Cortex of kidney (tissue), 1 donor: ENCODE results near the gene COX4I2.

Experiments
- DNase-seq: peaks from one replicate; lab custom pipeline; 2025; lab: John Stamatoyannopoulos, UW

The COX4I2 gene

GRCh38 chr20:31677553-31678260 is 40.0 kb downstream of the COX4I2 start:
- no peak for DNase-seq

DNA sequence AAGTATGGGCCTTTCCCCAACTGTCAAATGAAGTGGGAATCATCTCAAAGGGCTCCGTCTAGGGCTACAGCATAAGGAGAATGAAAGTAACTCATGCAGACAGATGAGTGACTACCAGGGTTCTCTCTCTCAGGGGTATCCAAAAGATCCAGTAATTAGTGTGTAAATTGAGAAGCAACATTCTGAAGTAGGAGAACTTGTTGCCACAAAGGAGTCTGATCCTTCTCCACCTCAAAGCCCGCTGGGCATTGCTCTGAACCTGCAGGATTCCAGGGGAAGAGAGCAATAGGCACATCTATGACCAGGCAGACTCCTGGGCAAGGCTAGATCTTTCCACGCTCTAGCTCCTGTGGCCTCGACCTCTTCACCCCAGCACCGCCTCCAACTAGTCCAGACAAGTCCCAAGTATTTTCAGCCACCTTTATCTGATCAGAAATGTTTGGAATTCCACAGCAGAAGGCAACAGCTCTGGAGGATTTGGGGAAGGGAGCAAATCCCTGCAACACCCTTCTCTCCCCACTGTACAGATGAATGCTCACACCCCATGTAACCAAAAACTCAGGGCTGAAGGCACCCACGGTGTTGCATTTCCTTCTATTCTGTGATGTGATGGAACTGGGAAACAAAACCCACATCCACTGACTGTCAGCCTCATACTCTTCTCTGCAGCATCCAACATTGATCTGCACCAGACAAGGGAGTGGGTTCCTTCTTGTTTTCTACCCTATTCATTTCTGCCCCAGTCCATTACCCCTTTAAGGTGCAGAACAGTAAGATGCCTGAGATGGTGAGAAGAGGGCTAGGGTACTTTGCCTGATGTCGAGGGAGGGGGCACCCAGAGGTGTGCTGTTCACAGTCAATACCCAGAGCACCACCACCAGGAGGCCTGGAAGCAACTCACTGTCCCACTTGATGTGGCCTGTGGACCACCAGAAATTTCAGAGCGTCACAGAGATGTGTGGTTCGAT is 41.0 kb downstream of the COX4I2 start:
- DNase-seq = no peak

DNA sequence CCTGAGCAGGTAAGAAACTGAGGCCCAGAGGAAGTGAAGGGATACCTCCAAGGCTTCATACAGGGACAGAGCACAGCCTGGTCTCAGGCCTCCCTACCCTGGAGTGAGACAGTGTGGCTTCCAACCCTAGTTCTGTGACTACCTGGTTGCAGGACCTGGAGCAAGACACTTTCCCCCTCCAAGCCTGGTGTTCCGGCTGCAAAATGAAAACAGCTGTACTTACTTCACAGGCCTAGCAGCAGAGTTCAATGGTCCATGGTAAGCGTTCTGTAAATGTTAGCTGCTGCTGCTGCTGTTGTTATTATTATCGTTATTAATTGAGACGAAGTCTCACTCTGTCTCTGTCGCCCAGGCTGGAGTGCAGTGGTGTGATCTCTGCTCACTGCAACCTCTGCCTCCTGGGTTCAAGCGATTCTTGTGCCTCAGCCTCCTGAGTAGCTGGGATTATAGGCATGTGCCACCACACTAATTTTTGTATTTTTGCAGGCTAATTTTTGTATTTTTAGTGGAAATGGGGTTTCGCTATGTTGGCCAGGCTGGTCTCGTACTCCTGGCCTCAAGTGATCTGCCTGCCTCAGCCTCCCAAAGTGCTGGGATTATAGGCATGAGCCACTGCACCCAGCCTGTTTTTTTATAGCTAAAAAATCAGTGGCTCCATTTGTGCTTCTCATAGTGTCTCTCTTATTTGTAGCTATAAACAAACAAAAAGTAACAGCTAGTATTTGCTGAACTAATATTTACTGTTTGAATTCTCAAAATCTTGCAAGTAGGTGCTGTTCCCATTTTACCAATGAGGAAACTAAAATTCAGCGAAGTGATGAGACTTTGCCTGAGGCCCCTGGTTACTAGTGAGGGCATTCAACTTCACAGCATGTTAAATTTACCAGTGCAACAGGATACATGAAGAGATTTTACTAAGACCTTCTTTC is 41.9 kb downstream of the COX4I2 start:
- no peak for DNase-seq

GRCh38 chr20:31680286-31681127 is 42.8 kb downstream of the COX4I2 start:
- no peak for DNase-seq

GRCh38 chr20:31681128-31681727 is 43.5 kb downstream of the COX4I2 start:
- no peak for DNase-seq

- no peak for DNase-seq
These were observed 44.1 kb downstream of the COX4I2 start for GRCh38 chr20:31681769-31682168.

DNA sequence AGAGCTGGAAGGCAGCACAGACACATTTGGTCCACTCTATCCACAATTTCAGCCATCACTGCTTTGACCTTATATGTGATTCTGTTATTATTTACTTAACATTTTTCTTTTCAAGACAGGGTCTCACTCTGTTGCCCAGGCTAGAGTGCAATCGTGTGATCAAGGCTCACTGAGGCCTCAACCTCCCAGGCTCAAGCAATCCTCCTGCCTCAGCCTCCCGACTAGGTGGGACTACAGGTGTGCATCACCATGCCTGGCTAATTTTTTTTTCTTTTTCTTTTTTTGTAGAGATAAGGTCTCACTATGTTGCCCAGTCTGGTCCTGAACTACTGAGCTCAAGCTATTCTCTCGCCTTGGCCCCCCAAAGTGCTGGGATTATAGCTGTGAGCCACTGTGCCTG is 44.6 kb downstream of the COX4I2 start:
- no peak for DNase-seq

- DNase-seq = no peak
These were observed 45.2 kb downstream of the COX4I2 start for GRCh38 chr20:31682927-31683326.

- DNase-seq = no peak
These were observed 46.7 kb downstream of the COX4I2 start for GRCh38 chr20:31684153-31685015.

DNA sequence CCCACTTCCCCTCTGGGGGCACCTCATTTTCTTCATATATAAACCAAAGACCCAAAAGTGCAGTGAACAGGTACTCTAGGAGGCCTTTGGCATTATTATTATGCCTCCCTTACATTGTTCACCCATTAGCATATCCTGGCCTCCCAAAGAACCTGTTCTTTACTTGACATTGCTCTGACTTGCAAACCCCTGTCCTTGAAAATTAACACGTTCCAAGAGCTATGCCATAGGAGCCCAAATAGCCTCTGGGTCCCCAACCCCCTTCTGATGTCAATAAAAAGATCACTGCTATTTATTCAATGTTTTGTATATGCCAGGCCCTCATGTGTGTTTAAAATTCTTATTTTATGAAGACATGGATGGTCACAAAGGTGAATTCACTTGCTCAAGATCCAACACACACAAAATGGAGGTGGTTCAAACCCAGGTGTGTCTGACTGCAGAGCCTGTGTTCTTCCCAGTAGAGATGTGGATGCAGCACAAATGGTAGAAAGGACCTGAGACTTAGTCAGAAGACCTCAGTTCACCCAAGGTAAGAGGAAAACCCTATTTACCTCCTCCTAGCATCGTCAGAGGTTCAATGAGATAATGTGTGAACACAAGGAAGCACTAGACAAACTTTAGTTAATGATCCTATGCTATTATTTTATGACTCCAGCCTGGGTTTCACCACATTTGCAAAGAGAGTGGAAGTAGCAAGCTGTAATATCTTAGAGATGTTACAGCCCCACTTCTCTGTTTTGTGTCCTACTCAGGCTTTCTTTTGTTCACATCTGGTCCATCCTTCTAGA is 48.3 kb downstream of the COX4I2 start:
- DNase-seq = no peak

DNA sequence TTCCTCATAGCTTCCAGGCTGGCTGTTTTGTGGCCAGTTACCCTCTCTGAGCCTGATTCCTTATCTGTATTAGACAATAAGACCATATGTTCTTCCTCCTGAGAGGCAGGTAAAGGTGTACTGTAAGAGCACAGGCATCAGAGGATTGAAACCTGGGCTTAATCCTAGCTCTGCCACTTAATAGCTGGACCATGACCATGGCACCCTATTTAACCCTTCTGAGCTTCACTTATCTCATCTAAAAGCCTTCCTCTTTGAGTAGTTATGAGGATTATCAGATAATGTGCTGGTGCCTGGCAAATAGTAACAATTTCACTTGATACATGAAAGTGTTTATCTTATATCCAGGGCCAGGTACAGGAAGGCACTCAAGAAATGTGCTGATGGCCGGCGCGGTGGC is 50.1 kb downstream of the COX4I2 start:
- no peak for DNase-seq

DNA sequence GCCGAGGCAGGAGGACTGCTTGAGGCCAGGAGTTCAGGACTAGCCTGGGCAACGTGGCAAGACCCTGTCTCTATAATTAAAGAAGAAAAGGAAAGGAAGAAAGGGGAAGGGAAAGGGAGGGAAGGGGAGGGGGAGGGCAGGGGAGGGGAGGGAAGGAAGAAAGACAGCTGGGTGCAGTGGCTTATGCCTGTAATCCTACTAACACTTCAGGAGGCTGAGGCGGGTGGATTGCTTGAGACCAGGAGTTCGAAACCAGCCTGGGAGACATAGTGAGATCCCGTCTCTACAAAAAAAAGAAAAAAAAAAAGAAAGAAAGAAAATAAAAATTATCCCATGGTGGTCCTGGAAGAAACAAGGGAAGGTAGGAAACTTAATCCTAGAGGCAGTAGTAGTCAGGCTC is 51.4 kb downstream of the COX4I2 start:
- DNase-seq = no peak

DNA sequence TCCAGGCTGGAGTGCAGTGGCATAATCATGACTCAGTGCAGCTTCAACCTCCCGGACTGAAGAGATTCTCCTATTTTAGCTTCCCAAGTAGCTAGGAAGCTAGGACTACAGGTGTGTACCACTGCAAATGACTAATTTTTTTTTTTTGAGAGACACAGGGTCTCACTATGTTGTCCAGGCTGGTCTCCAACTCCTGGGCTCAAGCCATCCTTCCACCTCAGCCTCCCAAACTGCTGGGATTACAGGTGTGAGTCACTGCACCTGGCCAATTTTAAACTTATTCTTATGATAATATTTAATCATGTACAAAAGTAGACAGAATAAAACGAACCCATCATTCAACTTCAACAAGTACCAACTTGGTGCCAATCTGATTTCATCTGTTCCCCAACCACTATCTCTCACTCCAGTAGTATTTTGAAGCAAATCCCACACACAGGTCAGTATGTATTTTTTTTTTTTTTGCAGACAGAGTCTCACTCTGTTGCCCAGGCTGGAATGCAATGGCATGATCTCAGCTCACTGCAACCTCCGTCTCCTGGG is 52.5 kb downstream of the COX4I2 start:
- no peak for DNase-seq

- DNase-seq = no peak
These were observed 54.0 kb downstream of the COX4I2 start for GRCh38 chr20:31691646-31692275.

DNA sequence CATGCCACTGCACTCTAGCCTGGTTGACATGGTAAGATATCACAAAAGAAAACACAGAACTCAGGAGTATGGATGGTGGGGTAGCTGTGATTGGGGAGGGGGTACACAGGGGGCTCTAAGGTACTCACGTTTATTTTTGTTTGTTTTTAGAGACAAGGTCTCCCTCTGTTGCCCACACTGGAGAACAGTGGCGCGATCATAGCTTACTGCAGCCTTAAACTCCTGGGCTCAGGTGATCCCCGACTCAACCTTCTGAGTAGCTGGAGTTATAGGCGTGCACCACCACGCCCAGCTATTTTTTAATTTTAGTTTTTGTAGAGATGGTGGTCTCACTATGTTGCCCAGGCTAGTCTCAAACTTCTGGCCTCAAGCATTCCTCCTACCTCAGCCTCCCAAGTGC is 55.7 kb downstream of the COX4I2 start:
- no peak for DNase-seq

- no peak for DNase-seq
These were observed 56.4 kb downstream of the COX4I2 start for GRCh38 chr20:31693987-31694661.
